Tibial artery (tissue), 4 donors: ENCODE data around the gene FAM120B.
"Not testable (repeated sequence)": the region's sequence is repeated elsewhere in the genome, so short reads cannot be mapped to it uniquely, and the experiment has no call there.

Source experiments
- DNase-seq, 2 donors: peaks; one replicate each; pipeline ENCODE4 v3.0.0-alpha.2; 2019
- H3K27ac ChIP-seq, 2 donors: fragments of 200-600 bp; sonication (generic) in 1 of 2; 1 replicate in 1 of 2; 2 replicates in 1 of 2; pipeline ENCODE4 v1.5.1; 2018 to 2019; ENCODE audit warnings: mild to moderate bottlenecking in 1 of 2
- H3K27me3 ChIP-seq, 2 donors: fragments of 200-600 bp; sonication (generic) in 1 of 2; one replicate each; pipeline versions ENCODE4 v1.5.1 to v1.6.0; 2016 to 2019
- H3K36me3 ChIP-seq, 3 donors: fragments of 200-600 bp; sonication (generic) in 2 of 3; one replicate each; pipeline ENCODE4 v1.5.1; 2016 to 2019; ENCODE audit warnings: mild to moderate bottlenecking in 2 of 3
- H3K4me1 ChIP-seq, 4 donors: fragments of 200-600 bp; sonication (generic) in 2 of 4; 1 replicate in 3 of 4; 2 replicates in 1 of 4; pipeline ENCODE4 v1.5.1; 2016 to 2019
- H3K4me3 ChIP-seq, 2 donors: fragments of 200-600 bp; sonication (generic) in 1 of 2; 1 replicate in 1 of 2; 2 replicates in 1 of 2; pipeline ENCODE4 v1.5.1; 2018 to 2019; ENCODE audit warnings: mild to moderate bottlenecking in 2 of 2
- H3K9me3 ChIP-seq, 3 donors: fragments of 200-600 bp; sonication (generic) in 1 of 3; one replicate each; pipeline ENCODE4 v1.5.1; 2016 to 2019
- intact Hi-C: fragments of 100-400 bp; cut with DNase I; formaldehyde crosslinking; loops from one replicate; pipeline ENCODE4 v1.15.0; 2023; ENCODE audit warnings: low total_unique reads
- TF ChIP-seq, protein P1 (sequence below), 2 experiments: fragments of 200-600 bp in 1 of 2; fragments of 450-650 bp in 1 of 2; IDR thresholded peaks; one replicate each; pipeline ENCODE4 v1.5.1; 2017 to 2019; ENCODE audit warnings: antibody characterized with exemption in 2 of 2, mild to moderate bottlenecking in 1 of 2, moderate library complexity in 1 of 2

FAM120B gene

GRCh38 chr6:170314983-170315382 lies 8.4 kb downstream of the FAM120B start:
- no peak overlapping the region for H3K27ac ChIP-seq
- no peak for DNase-seq
- H3K4me1 ChIP-seq = peaks cover 0 to 16% (median 5%) of the 10 kb centered on the region in 4 donors
- no peaks in the 10 kb centered on the region for H3K9me3 ChIP-seq
- H3K27me3 ChIP-seq = no peaks in the 10 kb centered on the region
- intact Hi-C loops = no loop called here
- peaks cover 14 to 28% (median 25%) of the 10 kb centered on the region in 3 donors for H3K36me3 ChIP-seq
- TF ChIP-seq, protein P1, sequence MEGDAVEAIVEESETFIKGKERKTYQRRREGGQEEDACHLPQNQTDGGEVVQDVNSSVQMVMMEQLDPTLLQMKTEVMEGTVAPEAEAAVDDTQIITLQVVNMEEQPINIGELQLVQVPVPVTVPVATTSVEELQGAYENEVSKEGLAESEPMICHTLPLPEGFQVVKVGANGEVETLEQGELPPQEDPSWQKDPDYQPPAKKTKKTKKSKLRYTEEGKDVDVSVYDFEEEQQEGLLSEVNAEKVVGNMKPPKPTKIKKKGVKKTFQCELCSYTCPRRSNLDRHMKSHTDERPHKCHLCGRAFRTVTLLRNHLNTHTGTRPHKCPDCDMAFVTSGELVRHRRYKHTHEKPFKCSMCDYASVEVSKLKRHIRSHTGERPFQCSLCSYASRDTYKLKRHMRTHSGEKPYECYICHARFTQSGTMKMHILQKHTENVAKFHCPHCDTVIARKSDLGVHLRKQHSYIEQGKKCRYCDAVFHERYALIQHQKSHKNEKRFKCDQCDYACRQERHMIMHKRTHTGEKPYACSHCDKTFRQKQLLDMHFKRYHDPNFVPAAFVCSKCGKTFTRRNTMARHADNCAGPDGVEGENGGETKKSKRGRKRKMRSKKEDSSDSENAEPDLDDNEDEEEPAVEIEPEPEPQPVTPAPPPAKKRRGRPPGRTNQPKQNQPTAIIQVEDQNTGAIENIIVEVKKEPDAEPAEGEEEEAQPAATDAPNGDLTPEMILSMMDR (IDR thresholded peaks at IDR 0.05) = no peak
- no peak overlapping the region for H3K4me3 ChIP-seq

GRCh38 chr6:170316071-170316470 lies 9.5 kb downstream of the FAM120B start:
- intact Hi-C loops = no loop called here
- H3K27me3 ChIP-seq = no peaks in the 10 kb centered on the region
- H3K4me1 ChIP-seq = peaks cover 0 to 16% (median 0%) of the 10 kb centered on the region in 4 donors
- no peak for DNase-seq
- H3K4me3 ChIP-seq = no peak overlapping the region
- H3K9me3 ChIP-seq = no peaks in the 10 kb centered on the region
- H3K27ac ChIP-seq = no peak overlapping the region
- H3K36me3 ChIP-seq = peaks cover 14 to 37% (median 30%) of the 10 kb centered on the region in 3 donors
- TF ChIP-seq, protein P1 (IDR thresholded peaks at IDR 0.05) = no peak

DNA sequence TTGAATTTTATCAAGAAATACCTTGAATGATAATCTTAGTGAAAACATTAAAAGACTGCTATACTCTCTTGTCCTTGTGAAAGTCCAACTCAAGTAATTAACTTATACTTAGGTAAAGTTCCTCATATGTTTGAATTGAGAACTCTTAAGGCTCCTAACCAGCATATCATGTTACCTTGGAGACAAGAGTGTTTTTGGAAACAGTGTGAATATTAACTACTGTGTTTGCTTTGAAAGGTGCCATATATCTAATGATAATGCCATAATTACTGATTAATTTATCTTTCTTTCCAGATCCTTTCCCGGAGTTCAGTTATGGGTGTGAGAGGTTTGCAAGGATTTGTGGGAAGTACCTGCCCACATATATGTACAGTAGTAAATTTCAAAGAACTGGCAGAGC lies 10.5 kb downstream of the FAM120B start:
- intact Hi-C loops = no loop called here
- peaks cover 15 to 43% (median 32%) of the 10 kb centered on the region in 3 donors for H3K36me3 ChIP-seq

DNA sequence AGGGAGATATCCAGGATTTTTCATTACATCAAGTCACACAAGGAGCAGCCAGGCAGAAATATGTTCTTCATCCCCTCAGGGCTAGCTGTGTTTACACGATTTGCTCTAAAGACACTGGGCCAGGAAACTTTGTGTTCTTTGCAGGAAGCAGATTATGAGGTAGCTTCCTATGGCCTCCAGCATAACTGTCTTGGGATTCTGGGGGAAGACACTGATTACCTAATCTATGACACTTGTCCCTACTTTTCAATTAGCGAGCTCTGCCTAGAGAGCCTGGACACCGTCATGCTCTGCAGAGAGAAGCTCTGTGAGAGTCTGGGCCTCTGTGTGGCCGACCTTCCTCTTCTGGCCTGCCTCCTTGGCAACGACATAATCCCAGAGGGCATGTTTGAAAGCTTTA lies 11.2 kb downstream of the FAM120B start:
- intact Hi-C loops = no loop called here
- Histone ChIP-seq H3K27me3 (no peaks in the 10 kb centered on the region), H3K36me3 (peaks cover 22 to 48% (median 38%) of the 10 kb centered on the region in 3 donors), H3K27ac (no peak overlapping the region), H3K4me3 (no peak overlapping the region), H3K4me1 (peaks cover 0 to 16% (median 0%) of the 10 kb centered on the region in 4 donors), H3K9me3 (no peaks in the 10 kb centered on the region)
- no peak for DNase-seq
- TF ChIP-seq, protein P1 (IDR thresholded peaks at IDR 0.05) = no peak

More for the DNA sequence above, 10.5 kb downstream of the FAM120B start:
- TF ChIP-seq, protein P1 (IDR thresholded peaks at IDR 0.05) = no peak
- H3K9me3 ChIP-seq = no peaks in the 10 kb centered on the region
- no peak overlapping the region for H3K27ac ChIP-seq
- no peak for DNase-seq
- H3K4me3 ChIP-seq = no peak overlapping the region
- H3K27me3 ChIP-seq = no peaks in the 10 kb centered on the region
- H3K4me1 ChIP-seq = peaks cover 0 to 16% (median 0%) of the 10 kb centered on the region in 4 donors

DNA sequence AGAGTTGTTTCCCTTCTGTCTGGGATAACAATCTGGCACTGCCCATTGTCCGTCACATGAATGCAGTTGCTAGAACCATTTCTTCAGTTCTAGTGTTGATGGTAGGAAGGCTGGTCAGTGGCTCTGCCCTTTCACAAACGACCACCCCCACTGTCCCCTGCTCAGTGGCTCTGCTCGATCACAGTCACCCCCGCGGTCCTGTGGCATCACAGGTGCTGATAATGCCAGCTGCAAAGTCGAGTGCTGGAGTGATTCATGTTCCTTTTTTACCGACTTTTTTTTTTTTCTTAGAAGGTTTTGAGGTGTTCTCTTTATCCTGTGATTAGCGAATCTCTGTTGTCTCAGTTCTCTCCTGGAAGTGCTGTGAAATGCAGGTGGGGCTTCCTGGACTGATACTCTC lies 22.8 kb downstream of the FAM120B start:
- Histone ChIP-seq H3K27ac (no peak overlapping the region), H3K9me3 (no peaks in the 10 kb centered on the region), H3K4me1 (no peaks in the 10 kb centered on the region), H3K36me3 (peaks cover 46 to 81% (median 67%) of the 10 kb centered on the region in 3 donors), H3K4me3 (no peak overlapping the region), H3K27me3 (no peaks in the 10 kb centered on the region)
- TF ChIP-seq, protein P1 (IDR thresholded peaks at IDR 0.05) = no peak
- no peak for DNase-seq
- intact Hi-C loops = no loop called here

DNA sequence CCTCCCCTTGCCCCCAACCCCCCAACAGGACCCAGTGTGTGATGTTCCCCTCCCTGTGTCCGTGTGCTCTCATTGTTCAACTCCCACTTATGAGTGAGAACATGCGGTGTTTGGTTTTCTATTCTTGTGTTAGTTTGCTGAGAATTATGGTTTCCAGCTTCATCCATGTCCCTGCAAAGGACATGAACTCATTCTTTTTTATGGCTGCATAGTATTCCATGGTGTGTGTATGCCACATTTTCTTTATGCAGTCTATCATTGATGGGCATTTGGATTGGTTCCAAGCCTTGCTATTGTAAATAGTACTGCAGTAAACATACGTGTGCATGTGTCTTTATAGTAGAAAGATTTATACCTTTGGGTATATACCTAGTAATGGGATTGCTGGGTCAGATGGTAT lies 28.6 kb downstream of the FAM120B start:
- H3K4me3 ChIP-seq, H3K4me1 ChIP-seq, H3K27ac ChIP-seq, H3K9me3 ChIP-seq, H3K27me3 ChIP-seq, DNase-seq, intact Hi-C loops: not testable (repeated sequence)
- H3K36me3 ChIP-seq = peaks cover 32 to 49% (median 36%) of the 10 kb centered on the region in 3 donors
